ENCODE measurements around the gene MOSPD3.
A peak's percentile ranks its signal among the peaks of the same experiment; 100 is the strongest.

MOSPD3 gene

DNA sequence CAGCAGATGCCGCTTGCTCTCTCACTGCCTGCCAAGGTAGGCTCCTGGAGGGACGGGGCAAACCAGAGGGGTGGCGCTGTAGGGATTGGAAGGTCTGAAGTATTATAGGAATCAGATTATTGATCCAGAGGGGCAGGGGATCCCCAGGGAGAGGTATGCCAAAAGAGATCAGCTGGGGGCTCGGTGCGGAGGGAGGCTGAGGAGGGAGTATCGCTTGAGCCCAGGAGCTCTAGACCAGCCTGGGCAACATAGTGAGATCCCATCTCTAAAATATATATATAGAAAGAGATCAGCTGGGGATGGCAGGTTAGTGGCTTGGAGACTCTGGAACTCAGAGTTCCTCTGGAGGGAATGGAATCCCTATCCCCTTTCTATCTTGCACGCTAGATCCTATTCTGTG lies 17.2 kb upstream of the MOSPD3 start:
- DNase-seq, result no peak

DNA sequence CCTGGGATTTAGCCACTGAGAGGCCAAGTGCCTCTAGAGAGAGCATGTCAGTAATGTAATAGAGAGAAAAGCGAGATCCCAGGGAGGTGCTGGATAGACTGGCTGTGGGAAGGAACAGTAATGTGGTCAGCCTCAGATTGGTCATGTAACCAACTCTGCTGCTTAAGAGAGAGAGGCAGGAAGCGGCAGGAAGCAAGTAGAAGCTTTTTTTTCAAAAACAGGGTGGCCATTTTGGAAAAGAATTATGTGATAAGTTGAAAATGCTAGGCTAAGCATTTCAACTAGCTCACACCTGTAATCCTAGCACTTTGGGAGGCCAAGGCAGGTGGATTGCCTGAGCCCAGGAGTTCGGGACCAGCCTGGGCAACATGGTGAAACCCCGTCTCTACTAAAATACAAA lies 13.9 kb upstream of the MOSPD3 start:
- no peak for DNase-seq

DNA sequence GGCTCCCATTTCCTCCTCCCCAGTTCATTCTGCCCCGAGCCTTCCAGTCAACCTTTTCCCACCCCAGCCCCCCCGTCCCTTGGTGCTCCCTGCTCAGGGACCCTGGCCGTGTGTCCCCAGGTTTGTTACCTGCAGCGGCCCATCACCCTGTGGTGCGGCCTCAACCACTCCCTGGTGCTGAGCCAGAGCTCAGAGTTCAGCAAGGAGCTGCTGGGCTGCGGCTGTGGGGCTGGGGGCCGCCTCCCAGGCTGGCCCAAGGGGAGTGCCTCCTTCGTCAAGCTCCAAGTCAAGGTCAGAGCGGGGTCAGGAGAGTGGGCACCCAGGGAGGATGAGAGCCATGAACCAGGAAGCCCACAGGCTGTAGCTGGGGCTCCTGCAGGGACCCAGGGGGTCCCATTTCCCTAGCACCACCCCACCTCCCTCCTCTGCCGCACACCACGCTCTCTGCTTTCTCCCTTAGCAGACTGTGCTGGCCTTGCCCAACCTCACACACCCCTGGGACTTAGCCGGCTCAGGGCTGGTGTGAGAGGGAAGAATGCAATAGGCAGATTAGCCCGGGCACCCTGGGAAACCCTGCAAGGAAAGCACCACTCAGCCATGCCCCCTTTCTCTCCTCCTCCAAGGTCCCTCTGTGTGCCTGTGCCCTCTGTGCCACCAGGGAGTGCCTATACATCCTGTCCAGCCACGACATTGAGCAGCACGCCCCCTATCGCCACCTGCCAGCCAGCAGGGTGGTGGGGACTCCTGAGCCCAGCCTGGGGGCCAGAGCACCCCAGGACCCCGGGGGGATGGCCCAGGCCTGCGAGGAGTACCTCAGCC lies 12.2 kb upstream of the MOSPD3 start:
- DNase-seq, result no peak

DNA sequence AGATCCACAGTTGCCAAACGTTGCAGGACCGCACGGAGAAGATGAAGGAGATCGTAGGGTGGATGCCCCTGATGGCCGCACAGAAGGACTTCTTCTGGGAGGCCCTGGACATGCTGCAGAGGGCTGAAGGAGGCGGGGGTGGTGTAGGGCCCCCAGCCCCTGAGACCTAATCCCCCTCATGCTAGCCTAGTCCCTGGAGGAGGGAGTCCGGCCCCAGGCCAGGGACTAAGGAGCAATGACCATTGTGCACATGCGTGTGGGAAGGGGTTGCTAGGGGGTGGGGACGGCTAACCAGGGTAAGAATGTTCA lies 11.7 kb upstream of the MOSPD3 start:
- no peak for DNase-seq

DNA sequence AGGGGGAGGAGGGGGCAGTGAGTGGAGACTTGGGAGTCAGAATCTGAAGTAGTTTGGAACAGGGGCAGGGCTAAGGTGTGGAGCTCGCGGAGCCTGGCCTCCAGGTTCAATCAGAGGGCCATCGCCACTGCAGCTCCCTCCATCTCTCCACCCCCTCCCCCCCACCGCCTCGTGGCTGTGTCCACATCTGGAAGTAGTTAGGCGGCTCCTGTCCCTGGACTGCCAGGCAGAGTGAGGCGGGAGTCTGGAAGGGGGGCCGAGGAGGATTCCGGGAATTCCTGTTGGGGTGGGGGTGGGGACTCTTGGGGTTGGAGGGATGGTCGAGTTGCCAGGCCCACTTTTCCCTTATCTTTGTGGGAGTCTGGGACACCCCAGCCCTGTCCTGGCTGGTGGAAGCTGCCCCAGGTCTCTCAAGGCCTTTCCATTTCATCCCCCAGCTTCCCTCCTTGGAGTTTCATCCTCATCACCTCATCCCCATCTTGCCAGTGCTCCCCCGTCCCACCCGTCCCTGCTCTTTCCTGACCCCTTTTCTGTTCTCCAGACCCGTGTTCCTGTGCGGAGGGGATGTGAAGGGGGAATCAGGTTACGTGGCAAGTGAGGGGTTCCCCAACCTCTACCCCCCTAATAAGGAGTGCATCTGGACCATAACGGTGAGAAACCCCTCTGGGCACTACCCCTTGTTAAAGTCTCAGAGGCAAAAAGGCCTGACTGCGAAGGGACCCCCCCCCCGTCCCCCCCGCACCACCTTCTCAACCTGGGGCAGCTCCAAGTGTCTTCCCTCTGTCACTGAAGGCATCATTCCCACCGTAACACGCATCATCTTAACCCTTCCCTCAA lies 9.2 kb upstream of the MOSPD3 start:
- peak; percentile 96 for DNase-seq

DNA sequence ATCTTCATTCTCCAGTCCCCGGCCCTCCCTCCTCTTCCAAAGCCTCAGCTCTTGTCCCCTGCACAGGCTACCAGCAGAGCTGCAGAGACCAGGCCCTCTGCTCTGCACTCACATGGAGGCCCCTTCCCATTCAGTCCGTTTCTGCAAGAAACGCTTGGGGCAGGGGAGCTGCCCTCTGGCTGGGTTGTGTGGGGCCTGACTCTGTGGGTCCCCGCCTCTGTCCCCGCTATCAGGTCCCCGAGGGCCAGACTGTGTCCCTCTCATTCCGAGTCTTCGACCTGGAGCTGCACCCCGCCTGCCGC lies 8.7 kb upstream of the MOSPD3 start:
- peak; percentile 81 for DNase-seq

DNA sequence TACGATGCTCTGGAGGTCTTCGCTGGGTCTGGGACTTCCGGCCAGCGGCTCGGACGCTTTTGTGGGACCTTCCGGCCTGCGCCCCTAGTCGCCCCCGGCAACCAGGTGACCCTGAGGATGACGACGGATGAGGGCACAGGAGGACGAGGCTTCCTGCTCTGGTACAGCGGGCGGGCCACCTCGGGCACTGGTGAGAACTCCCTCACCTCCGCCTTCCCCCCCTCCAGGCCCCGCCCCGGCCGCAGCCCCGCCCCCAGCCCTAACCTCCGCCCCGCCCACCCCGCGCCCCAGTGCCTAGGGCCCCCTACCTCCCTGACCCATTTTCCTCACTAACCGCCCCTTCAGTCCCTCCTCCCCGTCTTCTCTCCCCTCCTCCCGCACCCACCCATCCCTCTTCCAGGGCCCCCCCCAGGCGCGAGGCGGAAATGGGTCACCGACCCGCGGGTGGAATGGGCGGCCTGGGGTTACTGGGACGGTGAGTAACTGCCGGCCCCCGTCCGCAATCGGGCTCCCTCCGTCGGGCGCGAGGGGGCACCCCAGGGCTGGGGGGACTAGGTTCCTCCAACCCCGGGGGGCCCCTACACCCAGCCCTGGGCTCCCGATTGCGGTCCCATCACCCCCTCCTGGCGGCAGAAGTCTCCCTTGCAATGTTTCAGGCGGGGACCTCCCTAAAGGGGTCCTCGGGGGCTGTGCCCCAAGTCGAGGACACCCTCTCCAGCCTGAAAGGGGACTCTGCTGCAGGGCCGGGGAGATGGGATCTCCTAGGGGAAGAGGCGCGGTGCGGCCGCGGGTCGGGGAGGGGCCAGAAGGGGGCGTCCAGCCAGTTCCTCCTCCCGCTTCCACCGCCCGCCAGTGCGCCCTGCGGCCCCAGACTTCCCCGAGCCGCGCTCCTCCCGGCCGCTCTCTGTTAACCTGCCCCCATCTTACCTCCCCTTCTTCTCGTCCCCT lies 8.0 kb upstream of the MOSPD3 start:
- peak; percentile 87 for DNase-seq

DNA sequence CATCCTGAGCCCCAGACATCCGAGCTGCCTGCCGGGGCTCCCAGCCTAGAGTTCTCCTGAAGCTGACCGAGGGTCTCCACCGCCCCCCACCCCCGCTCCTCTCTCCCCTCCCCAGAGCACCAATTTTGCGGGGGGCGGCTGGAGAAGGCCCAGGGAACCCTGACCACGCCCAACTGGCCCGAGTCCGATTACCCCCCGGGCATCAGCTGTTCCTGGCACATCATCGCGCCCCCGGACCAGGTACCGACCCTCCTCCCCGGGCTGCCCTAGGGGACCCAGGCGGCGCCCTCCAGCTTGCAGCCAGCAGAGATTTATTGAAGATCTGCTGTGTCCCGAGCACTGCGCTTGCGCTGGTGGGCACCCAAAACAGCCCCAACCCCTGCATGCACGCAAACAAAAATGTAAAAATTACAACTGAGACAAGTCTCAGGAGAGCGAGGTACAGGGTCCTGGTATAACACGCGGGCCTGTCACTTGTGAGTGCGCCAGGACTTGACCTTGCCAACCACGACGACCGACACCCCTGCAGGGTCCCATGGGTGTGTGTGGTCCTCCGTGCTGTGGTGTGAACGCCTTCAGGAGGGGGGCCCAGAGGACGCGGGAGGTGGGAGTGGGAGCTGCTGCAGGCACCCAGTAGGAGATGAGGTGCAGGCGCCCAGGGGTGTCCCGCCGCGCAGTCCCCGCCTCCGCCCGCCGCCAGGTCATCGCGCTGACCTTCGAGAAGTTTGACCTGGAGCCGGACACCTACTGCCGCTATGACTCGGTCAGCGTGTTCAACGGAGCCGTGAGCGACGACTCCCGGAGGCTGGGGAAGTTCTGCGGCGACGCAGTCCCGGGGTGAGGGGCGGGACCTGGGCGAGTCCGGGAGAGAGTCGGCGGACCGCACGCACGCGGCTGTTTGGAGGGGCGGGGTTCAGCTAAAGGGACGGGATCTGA lies 7.1 kb upstream of the MOSPD3 start:
- peak; percentile 69 for DNase-seq

DNA sequence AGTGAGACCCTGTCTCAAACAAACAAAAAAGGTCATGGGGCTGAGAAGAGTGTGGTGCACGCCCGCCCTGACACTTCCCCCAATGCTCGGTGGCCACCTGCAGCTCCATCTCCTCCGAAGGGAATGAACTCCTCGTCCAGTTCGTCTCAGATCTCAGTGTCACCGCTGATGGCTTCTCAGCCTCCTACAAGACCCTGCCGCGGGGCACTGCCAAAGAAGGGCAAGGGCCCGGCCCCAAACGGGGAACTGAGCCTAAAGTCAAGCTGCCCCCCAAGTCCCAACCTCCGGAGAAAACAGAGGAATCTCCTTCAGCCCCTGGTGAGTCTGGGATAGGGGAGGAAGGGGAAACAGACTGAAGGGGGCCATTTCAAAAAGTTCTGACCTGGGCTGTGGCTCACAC lies 6.0 kb upstream of the MOSPD3 start:
- no peak for DNase-seq

DNA sequence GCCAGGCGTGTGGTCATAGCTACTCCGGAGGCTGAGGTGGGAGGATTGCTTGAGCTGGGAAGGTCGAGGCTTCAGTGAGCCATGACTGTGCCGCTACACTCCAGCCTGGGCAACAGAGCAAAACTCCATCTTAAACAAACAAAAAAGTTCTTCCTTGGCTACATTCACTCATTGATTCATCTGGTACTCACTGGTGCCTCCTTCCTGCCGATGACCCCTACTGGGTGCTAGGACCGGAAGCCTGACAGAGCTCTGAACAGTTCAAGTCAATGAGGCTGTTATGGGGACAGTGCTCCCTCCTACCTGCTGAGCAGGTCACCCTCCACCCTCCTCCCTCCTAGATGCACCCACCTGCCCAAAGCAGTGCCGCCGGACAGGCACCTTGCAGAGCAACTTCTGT lies 5.2 kb upstream of the MOSPD3 start:
- DNase-seq, result no peak

DNA sequence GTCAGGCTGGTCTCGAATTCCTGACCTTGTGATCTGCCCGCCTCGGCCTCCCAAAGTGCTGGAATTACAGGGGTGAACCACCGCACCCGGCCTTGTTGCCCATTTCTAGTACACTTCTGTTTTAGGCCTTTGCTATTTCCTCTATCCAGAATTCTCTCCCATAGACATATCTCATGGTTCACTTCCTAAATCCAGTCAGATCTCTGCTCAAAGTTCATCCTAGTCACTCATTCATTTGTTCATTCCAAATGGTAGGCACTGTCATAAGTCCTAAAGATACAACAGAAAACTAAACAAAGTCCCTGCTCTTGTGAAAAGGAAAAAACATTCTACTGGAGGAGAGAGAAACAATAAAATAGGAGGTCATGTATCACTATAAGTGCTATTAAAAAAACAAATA lies 2.4 kb upstream of the MOSPD3 start:
- DNase-seq, result no peak

DNA sequence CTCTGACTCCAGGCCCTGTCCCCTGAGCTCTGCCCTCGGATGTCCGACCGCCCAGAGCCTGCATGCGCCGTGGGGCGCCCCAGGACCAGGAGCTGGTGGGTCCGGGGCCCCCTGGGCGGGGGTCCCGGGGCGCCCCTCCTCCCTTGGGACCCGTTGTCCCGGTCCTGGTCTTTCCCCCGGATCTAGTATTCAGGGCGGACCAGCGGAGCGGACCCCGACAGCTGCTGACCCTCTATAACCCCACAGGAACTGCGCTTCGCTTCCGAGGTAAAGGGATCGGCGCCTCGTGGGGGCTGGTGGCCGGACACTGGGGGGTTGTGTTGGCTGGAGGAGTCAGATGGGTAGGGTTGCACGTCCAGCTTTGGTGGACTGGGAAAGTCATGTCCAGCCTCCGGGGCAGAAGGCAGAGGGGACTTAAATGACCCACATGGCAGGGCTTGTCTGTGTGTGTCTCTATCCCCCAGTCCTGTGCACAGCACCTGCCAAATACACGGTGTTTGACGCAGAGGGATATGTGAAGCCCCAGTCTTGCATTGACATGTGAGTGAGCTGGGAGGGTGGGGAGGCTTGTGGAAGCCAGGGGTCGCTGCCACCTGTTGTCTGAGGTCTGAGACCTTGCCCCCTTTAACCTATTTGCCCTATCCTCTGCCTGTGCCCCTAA lies 520 bp downstream of the MOSPD3 start:
- no peak for DNase-seq

DNA sequence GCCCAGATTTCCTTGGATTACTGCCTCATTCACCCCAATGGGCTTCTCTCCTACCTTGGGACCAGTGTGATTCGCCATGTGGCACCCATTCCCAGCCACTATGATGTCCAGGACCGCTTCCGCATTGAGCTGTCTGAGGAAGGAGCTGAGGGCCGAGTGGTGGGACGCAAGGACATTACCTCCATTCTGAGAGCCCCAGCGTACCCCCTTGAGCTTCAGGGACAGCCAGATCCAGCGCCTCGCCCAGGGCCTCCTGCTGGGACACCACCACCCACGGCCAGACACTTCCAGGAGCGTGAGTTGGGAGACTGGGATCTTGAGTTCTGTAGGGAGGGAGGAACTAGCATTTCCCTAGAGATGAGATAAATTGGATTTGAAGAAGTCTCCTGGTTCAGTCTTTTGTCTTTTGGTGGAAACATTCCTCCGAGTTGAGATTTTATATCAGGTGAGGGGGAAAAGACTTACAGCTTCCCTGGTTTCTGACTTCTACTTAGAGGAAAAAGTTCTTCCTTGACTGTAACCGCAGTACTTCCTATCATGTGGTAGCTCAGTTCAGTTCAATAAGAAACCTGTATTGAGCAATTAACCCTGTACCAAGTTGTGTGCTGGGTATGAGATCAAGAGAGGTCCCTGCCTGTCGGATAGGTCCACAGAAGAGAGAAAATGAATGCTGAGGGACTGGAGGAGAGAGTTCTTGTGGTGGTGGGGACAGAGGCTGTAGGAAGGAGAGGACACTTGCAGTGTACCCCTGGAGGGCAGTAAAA lies 1.3 kb downstream of the MOSPD3 start:
- DNase-seq, result no peak

DNA sequence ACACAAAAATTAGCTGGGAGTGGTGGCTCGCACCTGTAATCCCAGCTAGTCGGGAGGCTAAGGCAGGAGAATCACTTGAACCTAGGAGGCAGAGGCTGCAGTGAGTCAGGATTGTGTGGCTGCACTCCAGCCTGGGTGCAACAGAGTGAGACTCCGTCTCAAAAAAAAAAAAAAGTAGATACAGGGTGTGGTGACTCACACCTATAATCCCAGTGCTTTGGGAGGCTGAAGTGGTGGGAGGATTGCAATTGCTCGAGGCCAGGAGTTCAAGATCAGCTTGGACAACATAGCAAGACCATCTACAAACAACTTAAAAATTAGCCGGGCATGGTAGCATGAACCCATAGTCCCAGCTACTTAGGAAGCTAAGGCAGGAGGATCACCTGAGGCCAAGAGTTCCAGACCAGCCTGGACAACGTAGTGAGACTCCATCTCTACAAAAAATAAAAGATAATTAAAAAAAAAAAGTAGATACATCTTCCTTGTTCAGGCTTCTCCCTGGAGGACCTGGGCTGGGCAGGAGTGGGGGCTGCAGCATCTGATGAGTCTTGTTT lies 2.0 kb downstream of the MOSPD3 start:
- no peak for DNase-seq

DNA sequence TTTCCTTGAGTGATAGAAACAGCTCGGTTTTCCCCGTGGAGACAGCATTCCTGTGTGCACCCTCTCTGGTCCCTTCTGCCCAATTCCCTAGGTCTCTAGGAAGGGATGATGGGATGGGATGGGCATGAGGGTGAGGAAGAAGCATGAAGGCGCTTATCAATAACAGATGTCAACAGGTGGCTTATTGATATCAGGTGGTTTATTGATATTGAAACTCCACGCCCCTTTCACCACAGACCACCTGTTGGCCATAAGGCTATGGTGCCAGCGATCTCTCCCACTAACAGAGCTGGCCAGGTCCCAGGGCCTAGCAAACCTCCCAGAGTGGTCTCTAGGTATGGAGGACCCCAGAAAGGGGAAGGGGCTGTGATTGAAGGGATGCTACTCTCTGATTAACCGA lies 7.9 kb downstream of the MOSPD3 start:
- no peak for DNase-seq

DNA sequence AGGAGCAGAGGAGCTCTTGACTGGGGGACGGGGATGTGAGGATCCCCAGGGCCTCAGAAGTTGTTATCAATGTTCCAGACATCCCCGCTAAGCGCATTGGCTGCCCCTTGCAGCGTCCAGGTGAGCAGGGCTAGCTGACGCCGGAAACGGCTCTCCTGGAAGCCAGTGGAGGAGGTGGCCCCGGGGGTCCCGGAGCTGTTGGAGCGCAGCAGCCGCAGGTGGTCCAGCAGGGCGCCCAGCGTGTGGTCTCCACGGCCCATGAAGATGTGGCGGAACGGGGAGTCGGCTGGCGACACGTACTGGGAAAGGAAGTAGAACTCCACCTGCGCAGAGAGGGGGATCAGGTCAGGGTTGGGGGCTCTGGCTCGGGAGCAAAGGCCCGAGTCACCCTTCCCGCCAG lies 8.5 kb downstream of the MOSPD3 start:
- DNase-seq, result no peak

DNA sequence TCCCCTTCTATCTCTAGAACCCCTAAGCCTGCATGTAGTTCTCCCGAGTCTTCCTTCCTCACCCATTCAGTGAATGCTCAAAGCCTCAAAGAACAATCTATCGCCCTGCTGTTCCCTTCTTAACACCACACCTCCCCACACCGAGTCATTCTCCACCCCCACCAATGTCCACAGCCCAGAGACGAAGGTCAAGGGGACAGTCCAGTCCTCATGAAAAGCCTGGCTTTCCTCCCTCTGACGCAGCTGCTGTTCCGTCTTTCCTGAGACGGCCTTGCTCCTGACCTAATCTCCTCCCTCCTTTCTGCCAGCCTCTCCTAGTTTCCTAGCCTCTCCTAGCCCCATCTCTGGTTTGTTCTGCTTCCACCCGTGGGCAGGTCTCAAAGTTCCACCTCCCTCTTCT lies 9.2 kb downstream of the MOSPD3 start:
- no peak for DNase-seq

DNA sequence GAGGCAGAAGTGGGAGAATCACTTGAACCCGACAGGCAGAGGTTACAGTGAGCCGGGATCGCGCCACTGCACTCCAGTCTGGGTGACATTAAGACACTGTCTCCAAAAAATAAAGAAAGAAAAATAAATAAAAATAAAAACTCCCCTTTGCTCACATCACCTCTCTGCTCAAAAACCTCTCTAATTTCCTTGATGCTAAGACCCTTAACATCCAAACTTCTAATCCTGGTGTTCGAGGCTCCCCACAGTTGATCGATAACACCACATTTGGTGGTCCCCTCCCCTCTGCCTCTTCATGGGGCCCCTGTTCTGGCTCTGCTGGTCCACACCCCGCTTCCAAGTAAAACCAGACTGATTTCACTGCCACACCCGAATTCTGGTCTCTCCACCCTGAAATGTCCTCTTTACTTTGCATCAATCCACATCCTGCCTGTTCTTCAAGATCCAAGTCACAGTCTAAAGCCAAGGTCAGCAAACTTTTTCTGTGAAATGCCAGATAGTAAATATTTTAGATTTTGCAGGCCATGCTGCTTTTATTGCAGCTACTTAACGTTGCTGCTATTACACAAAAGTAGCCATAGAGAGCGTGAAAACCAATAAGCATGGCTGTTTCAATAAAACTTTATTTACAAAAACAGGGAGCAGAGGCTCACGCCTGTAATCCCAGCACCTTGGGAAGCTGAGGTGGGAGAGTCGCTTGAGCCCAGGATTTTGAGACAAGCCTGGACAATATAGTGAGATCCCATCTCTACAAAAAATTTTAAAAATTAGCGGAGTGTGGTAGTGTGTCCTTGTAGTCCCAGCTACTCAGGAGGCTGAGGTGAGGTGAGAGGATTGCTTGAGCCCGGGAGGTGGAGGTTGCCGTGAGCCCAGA lies 11.8 kb downstream of the MOSPD3 start:
- DNase-seq, result no peak

DNA sequence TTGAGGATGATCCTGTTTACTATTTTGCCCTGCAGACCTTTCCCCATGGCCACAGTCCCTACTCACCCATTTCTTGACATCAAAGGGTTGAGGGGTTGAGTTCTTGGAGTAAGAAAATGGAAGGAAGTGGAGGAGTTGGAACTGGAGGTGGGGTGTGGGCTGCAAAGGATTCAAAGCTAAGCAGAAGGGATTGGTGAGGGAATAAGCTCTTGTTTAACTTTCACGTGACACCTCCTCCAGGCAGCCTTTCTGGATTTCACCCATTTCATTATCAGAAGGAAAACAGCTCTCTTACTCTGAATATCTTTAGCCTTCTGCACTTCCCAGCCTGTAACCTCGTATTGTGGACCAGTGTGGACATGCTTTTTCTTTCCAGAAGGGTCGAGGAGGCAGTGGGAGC lies 13.7 kb downstream of the MOSPD3 start:
- DNase-seq, result no peak
